ENCODE results near the gene LAPTM4A.

GRCh38 chr2:20050104-20050645, 1.3 kb downstream of the LAPTM4A start:
- no peak for TF ChIP-seq EP300 (IDR thresholded peaks at IDR 0.05)
- TF ChIP-seq CTCF (IDR thresholded peaks at IDR 0.05) = no peak
- TF ChIP-seq POLR2AphosphoS5 (IDR thresholded peaks at IDR 0.05) = peak; percentile 7
- TF ChIP-seq POLR2A (IDR thresholded peaks at IDR 0.05) = no peak

All from gastroesophageal sphincter (tissue), 3 donors.